Lung (tissue), 12 donors: ENCODE measurements around the gene FRYL. TPM values are rescaled to one million over a fixed set of nuclear protein-coding genes. Genes with fewer than 3 reads are reported as not detected.

Experiments
- ATAC-seq: fragments of 200-7000 bp; cut with Tn5 transposase; one replicate; pipeline ENCODE4 v1.9.1; 2020; ENCODE audit warnings: moderate number of reproducible peaks; ENCODE audit not compliant: insufficient read depth, low FRiP score
- DNase-seq, 3 donors: peaks; one replicate each; pipeline ENCODE4 v3.0.0-alpha.2; 2013 to 2017
- H3K27ac ChIP-seq, 2 donors: one replicate each; pipeline ENCODE4 v1.5.1; 2013; ENCODE audit warnings: mild to moderate bottlenecking in 2 of 2, moderate library complexity in 2 of 2, control low read depth in 1 of 2, inconsistent platforms in 1 of 2, low read depth in 1 of 2, low read length in 1 of 2
- H3K27me3 ChIP-seq, 3 donors: one replicate each; pipeline ENCODE4 v1.5.1; 2013; ENCODE audit warnings: low read length in 2 of 3; ENCODE audit not compliant: control insufficient read depth in 3 of 3, insufficient read depth in 3 of 3
- H3K36me3 ChIP-seq, 4 donors: one replicate each; pipeline ENCODE4 v1.5.1; 2013; ENCODE audit warnings: low read length in 4 of 4, mild to moderate bottlenecking in 1 of 4, moderate library complexity in 1 of 4; ENCODE audit not compliant: control insufficient read depth in 4 of 4, insufficient read depth in 4 of 4
- H3K4me1 ChIP-seq, 5 donors: one replicate each; pipeline ENCODE4 v1.5.1; 2013; ENCODE audit warnings: low read length in 5 of 5, mild to moderate bottlenecking in 2 of 5, moderate library complexity in 1 of 5; ENCODE audit not compliant: control insufficient read depth in 5 of 5, insufficient read depth in 5 of 5
- H3K4me3 ChIP-seq: one replicate; pipeline ENCODE4 v1.5.1; 2013; ENCODE audit warnings: mild to moderate bottlenecking, control low read depth, moderate library complexity
- H3K9ac ChIP-seq, 2 donors: one replicate each; pipeline ENCODE4 v1.5.1; 2013; ENCODE audit warnings: low read length in 2 of 2, control low read depth in 1 of 2; ENCODE audit not compliant: insufficient read depth in 1 of 2
- H3K9me3 ChIP-seq, 4 donors: one replicate each; pipeline ENCODE4 v1.5.1; 2013; ENCODE audit warnings: low read length in 3 of 4, mild to moderate bottlenecking in 1 of 4, moderate library complexity in 1 of 4; ENCODE audit not compliant: control insufficient read depth in 4 of 4, insufficient read depth in 3 of 4
- CTCF ChIP-seq: IDR thresholded peaks from 2 replicates; pipeline ENCODE4 v1.5.1; 2012; ENCODE audit warnings: mild to moderate bottlenecking; ENCODE audit errors: control extremely low read depth, extremely low read depth
- WGBS, 2 donors: extraction: QIAGEN DNeasy Blood & Tissue Kit; methylation state at CpG; one replicate each; pipeline ENCODE4 v1.1.7; 2013; 5-methylcytosine and 5-hydroxymethylcytosine counted together
- polyA plus RNA-seq, 2 donors: library from polyadenylated mRNA; stranded (reverse); fragments of 200-250 nt; gene quantifications; one replicate each; pipeline ENCODE4 v1.2.1, GENCODE V29; 2013
- total RNA-seq, 2 donors: library from RNA; depleted of rRNA in 1 of 2; stranded (reverse); fragments of >200 nt in 1 of 2; gene quantifications; one replicate each; pipeline ENCODE4 v1.2.1, GENCODE V29; 2014 to 2021
- donor health status: control.
- donor health status: control.
- donor health status: Bipolar disorder and iron deficiency.
- donor health status: healthy.
- donor health status: DM: yes; HTN: yes; CAD: no.

Gene FRYL
- total and polyA plus RNA-seq, 4 donors: 12.6 to 188 (median 31.7) TPM

DNA sequence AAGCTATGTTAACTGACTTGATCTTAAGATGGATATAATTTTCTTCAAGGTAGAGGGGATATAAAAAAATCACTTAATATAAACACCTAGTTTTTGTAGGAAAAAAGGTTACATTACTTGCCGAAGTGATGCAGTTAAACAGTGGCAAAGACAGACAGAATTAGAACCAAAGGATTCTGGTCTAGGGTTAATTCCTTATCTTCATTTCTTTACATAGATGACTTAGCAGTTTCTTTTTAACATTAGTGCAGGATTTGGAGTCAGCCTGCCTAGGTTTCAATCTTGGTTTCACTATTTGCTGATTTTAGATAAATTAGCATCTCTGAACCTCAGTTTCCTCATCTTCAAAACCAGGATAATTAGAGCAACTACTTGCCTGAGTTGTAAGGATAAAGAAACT lies 275.7 kb downstream of the FRYL start:
- ATAC-seq (no peak), DNase-seq (no peak)
- Histone ChIP-seq H3K27ac (no peak overlapping the region), H3K9me3 (no peaks in the 10 kb centered on the region), H3K27me3 (no peaks in the 10 kb centered on the region), H3K4me1 (no peaks in the 10 kb centered on the region), H3K36me3 (peaks cover 0 to 24% (median 11%) of the 10 kb centered on the region in 4 donors), H3K9ac (no peak overlapping the region), H3K4me3 (no peak overlapping the region)
- WGBS, 2 donors: 58 to 59% methylated on average over 1 of the region's 1 CpG
- TF ChIP-seq CTCF: no peak

DNA sequence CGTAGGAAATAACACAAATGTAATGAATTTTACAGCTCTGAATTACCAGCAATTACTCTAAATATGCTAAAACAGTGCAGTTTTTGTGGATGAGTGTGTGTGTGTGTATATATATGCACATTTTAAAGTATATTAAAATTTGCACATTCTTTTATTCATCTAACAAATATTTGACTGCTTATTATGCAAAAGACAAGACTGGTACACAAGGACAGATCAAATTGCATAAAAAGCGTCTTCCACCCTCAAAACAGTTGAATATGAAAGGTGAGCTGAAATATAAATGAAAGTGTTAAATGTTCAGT lies 276.1 kb downstream of the FRYL start:
- no peak overlapping the region for H3K9ac ChIP-seq
- H3K27ac ChIP-seq: no peak overlapping the region
- peaks cover under 1 to 23% (median 12%) of the 10 kb centered on the region in 4 donors for H3K36me3 ChIP-seq
- no peak for ATAC-seq
- no peak overlapping the region for H3K4me3 ChIP-seq
- H3K9me3 ChIP-seq: no peaks in the 10 kb centered on the region
- no peaks in the 10 kb centered on the region for H3K27me3 ChIP-seq
- no peaks in the 10 kb centered on the region for H3K4me1 ChIP-seq
- no peak for DNase-seq
- WGBS, 2 donors: 96% methylated on average over 2 of the region's 2 CpGs
- no peak for TF ChIP-seq CTCF

DNA sequence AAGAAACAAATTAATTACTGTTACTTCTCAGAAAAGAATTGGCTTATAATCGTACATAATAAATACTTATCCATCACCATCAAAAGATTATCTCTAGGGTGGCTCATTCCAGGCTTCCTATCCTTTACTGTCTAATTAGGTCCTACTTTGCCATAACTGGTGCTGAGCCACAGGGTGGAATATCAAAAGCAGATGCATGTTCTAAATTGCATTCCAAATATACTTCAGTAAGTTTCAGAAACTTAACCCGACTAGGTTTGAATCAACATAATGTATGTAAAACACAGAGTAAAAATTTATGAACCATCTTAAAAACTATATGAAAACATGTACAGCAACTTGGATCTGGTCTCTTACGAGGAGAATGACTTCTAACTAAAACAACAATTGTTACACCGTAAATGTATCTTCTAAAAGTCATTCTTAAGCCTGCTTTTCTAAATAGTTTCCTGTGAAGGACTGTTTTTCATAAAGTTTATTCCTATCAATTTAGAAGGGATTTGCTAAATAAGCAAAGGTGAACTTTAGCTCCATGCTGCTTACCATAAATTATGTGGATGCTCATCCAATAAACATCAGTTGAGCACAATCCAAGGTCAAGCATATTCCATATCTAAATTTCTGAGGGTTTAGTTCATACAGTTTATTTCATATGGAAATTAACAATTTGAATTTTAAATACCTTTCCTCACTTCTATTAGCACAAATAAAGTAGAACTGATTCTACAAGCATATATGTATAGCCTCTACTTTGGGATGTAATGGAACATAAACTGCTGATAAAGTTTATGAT lies 276.6 kb downstream of the FRYL start:
- no peak for ATAC-seq
- Histone ChIP-seq H3K4me3 (no peak overlapping the region), H3K9ac (no peak overlapping the region), H3K27me3 (no peaks in the 10 kb centered on the region), H3K4me1 (no peaks in the 10 kb centered on the region), H3K27ac (no peak overlapping the region), H3K36me3 (peaks cover 4 to 22% (median 13%) of the 10 kb centered on the region in 4 donors), H3K9me3 (no peaks in the 10 kb centered on the region)
- TF ChIP-seq CTCF: no peak
- DNase-seq: no peak
- WGBS, 2 donors: 68 to 69% methylated on average over 4 of the region's 4 CpGs
